Activated CD4-positive, alpha-beta T cell treated with anti-CD3 and anti-CD28 coated beads, Interleukin-2, amount 10 ng/mL, durations not matched to agents 7 days and 5 days (primary cell): ENCODE results near the gene SLC25A12. TPM values are rescaled to one million over a fixed set of nuclear protein-coding genes. Genes with fewer than 3 reads are reported as not detected.

Experiments used
- CTCF ChIA-PET: fragments of 350-600 bp; sonication (Branson Sonifier 250); formaldehyde crosslinking; loops from one replicate; lab custom pipeline; 2021; ENCODE audit warnings: antibody characterized with exemption; lab: Charles Lee
- POLR2A ChIA-PET: fragments of 350-600 bp; sonication (Branson Sonifier 250); formaldehyde crosslinking; loops from one replicate; lab custom pipeline; 2021; ENCODE audit warnings: antibody characterized with exemption; lab: Charles Lee
- DNase-seq: peaks from one replicate; pipeline ENCODE4 v3.0.0-alpha.2; 2020
- H3K27ac Mint-ChIP-seq: one replicate; pipeline ENCODE4 v1.8.0; 2021; ENCODE audit warnings: mild to moderate bottlenecking, moderate library complexity, mixed read lengths
- H3K27me3 Mint-ChIP-seq: one replicate; pipeline ENCODE4 v1.8.0; 2021; ENCODE audit warnings: mixed read lengths
- H3K36me3 Mint-ChIP-seq: one replicate; pipeline ENCODE4 v1.8.0; 2021; ENCODE audit warnings: low read depth, mixed read lengths
- H3K4me1 Mint-ChIP-seq: one replicate; pipeline ENCODE4 v1.8.0; 2021; ENCODE audit warnings: mixed read lengths
- H3K4me3 Mint-ChIP-seq: one replicate; pipeline ENCODE4 v1.8.0; 2021; ENCODE audit warnings: mild to moderate bottlenecking, moderate library complexity, mixed read lengths
- H3K9me3 Mint-ChIP-seq: one replicate; pipeline ENCODE4 v1.8.0; 2021; ENCODE audit warnings: mixed read lengths
- total RNA-seq, 2 experiments: library from RNA; stranded (reverse); gene quantifications; one replicate each; pipeline ENCODE4 v1.2.3, GENCODE V29; 2021

Gene SLC25A12
- total RNA-seq, 2 experiments from 2014 or later: 26.7 to 28.8 TPM

- Mint-ChIP-seq H3K4me3 (no peak overlapping the region), H3K27ac (no peak overlapping the region), H3K27me3 (no peaks in the 10 kb centered on the region), H3K36me3 (peaks cover 14% of the 10 kb centered on the region), H3K4me1 (peaks cover 45% of the 10 kb centered on the region), H3K9me3 (no peaks in the 10 kb centered on the region)
- ChIA-PET CTCF (interaction anchor here (0.5 kb wide), 1 partner anchor 69 kb away, joined by 4 read pairs; no protein-coding TSS in a partner anchor), POLR2A (no interaction called here)
- no peak for DNase-seq
Observed at GRCh38 chr2:171880774-171881173, 13.3 kb downstream of the SLC25A12 start.

GRCh38 chr2:171879865-171880264 is 14.2 kb downstream of the SLC25A12 start:
- H3K4me3 Mint-ChIP-seq: no peak overlapping the region
- ChIA-PET POLR2A (no interaction called here), CTCF (no interaction called here)
- peaks cover 48% of the 10 kb centered on the region for H3K4me1 Mint-ChIP-seq
- H3K27me3 Mint-ChIP-seq: no peaks in the 10 kb centered on the region
- H3K27ac Mint-ChIP-seq: no peak overlapping the region
- no peak for DNase-seq
- peaks cover 18% of the 10 kb centered on the region for H3K36me3 Mint-ChIP-seq
- H3K9me3 Mint-ChIP-seq: peaks cover 3% of the 10 kb centered on the region

GRCh38 chr2:171878481-171878993 is 15.5 kb downstream of the SLC25A12 start:
- Mint-ChIP-seq H3K4me3 (no peak overlapping the region), H3K27ac (no peak overlapping the region), H3K9me3 (peaks cover 8% of the 10 kb centered on the region), H3K4me1 (peaks cover 50% of the 10 kb centered on the region), H3K36me3 (peaks cover 24% of the 10 kb centered on the region), H3K27me3 (no peaks in the 10 kb centered on the region)
- ChIA-PET POLR2A (no interaction called here), CTCF (no interaction called here)
- no peak for DNase-seq

DNA sequence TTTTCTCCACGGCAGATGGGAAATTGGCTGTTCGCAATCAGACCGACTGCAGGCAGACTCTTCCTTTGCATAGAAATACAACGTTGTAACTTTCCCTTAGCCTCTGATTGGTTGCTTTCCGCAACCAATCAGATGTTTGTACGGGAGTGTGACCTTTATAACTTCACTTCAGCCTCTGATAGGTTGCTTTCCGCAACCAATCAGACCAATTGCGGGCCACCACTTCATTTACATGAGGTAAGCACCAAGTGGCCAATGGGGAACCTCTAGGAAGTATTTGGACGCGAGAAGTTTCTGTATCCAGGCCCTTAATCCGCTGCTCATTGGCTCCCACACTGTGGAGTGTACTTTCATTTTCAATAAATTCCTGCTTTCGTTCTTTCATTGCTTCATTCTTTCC is 19.1 kb downstream of the SLC25A12 start:
- no peak overlapping the region for H3K4me3 Mint-ChIP-seq
- H3K4me1 Mint-ChIP-seq: peaks cover 32% of the 10 kb centered on the region
- ChIA-PET CTCF (no interaction called here), POLR2A (no interaction called here)
- H3K36me3 Mint-ChIP-seq: peaks cover 35% of the 10 kb centered on the region
- DNase-seq: no peak
- H3K27ac Mint-ChIP-seq: no peak overlapping the region
- peaks cover 8% of the 10 kb centered on the region for H3K9me3 Mint-ChIP-seq
- H3K27me3 Mint-ChIP-seq: no peaks in the 10 kb centered on the region

DNA sequence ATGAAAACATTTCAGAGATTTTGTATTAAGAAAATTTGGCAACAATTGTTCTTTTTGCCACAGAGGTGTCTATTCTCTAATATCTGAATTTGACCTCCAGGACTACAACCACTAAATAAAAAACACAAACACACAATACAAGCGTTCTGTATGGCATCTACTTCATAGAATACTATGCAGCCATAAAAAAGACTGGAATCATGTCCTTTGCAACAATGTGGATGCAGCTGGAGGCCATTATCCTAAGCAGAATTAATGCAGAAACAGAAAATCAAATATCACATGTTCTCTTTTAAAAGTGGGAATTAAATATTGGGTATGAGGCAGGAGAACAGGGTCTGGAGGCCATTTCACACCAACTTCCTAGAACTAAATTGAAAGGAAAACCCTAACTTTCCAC is 19.5 kb downstream of the SLC25A12 start:
- DNase-seq: no peak
- Mint-ChIP-seq H3K9me3 (peaks cover 8% of the 10 kb centered on the region), H3K36me3 (peaks cover 33% of the 10 kb centered on the region), H3K27ac (no peak overlapping the region), H3K4me3 (no peak overlapping the region), H3K27me3 (no peaks in the 10 kb centered on the region), H3K4me1 (peaks cover 28% of the 10 kb centered on the region)
- CTCF ChIA-PET: no interaction called here
- POLR2A ChIA-PET: no interaction called here

GRCh38 chr2:171864357-171864985 is 29.6 kb downstream of the SLC25A12 start:
- H3K4me3 Mint-ChIP-seq: no peak overlapping the region
- CTCF ChIA-PET: no interaction called here
- H3K27me3 Mint-ChIP-seq: no peaks in the 10 kb centered on the region
- H3K27ac Mint-ChIP-seq: no peak overlapping the region
- peak; percentile 41 for DNase-seq
- no peaks in the 10 kb centered on the region for H3K9me3 Mint-ChIP-seq
- H3K4me1 Mint-ChIP-seq: peaks cover 9% of the 10 kb centered on the region
- H3K36me3 Mint-ChIP-seq: peaks cover 27% of the 10 kb centered on the region
- POLR2A ChIA-PET: interaction anchor here (0.6 kb wide), 1 partner anchor 84 kb away, joined by 3 read pairs; no protein-coding TSS in a partner anchor

DNA sequence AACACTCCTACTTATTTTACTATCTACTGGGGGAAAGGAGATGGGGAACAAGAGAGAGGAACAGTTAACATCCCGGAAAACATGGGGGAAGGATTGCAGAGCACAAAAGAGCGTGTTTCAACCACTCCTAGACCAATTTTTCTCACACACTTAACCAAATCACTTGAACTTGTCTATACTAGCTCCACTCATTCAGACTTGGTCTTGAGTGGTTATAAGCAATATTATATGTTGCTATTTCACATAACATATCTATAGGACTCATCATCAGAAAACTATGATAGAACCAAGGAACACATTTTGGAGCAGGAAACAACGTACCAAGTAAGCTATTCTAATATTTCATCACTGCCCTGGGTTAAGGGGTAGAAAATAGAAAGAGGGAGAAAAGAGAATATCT is 31.5 kb downstream of the SLC25A12 start:
- H3K36me3 Mint-ChIP-seq: peaks cover 16% of the 10 kb centered on the region
- H3K9me3 Mint-ChIP-seq: no peaks in the 10 kb centered on the region
- peaks cover 9% of the 10 kb centered on the region for H3K4me1 Mint-ChIP-seq
- DNase-seq: no peak
- ChIA-PET CTCF (no interaction called here), POLR2A (no interaction called here)
- H3K27ac Mint-ChIP-seq: no peak overlapping the region
- H3K27me3 Mint-ChIP-seq: no peaks in the 10 kb centered on the region
- no peak overlapping the region for H3K4me3 Mint-ChIP-seq

DNA sequence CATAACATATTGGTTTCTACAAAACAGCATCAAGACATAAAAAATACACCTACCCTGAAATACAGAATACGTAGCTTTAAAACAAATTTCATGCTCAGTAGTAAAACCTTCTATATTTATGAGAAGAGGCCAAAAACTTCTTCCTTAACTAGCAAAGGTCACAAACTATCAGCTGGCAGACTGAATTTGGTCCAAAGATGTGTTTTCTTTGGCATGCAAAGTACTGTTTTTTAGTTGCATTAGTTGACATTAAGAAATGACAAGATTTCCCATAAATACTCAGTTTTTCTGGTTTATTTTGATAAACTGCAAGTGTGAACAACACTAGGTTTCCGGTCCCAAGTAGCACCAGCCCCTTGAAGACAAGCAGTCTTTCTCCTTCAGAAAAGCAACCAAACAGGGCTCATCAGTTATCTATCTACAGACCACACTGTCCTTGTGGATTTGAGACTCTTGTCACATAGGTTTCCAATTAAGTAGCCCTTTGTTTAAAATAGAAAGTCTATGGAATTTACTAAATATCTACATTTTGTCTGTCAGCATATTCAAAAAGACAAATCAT is 35.6 kb downstream of the SLC25A12 start:
- H3K27ac Mint-ChIP-seq: no peak overlapping the region
- no peak overlapping the region for H3K4me3 Mint-ChIP-seq
- no peaks in the 10 kb centered on the region for H3K9me3 Mint-ChIP-seq
- POLR2A ChIA-PET: no interaction called here
- H3K27me3 Mint-ChIP-seq: no peaks in the 10 kb centered on the region
- no peak for DNase-seq
- no peaks in the 10 kb centered on the region for H3K4me1 Mint-ChIP-seq
- peaks cover 26% of the 10 kb centered on the region for H3K36me3 Mint-ChIP-seq
- CTCF ChIA-PET: interaction anchor here (1.6 kb wide), 1 partner anchor 24 kb away, joined by 4 read pairs; no protein-coding TSS in a partner anchor

GRCh38 chr2:171855401-171855800 is 38.6 kb downstream of the SLC25A12 start:
- H3K27me3 Mint-ChIP-seq: no peaks in the 10 kb centered on the region
- peaks cover 32% of the 10 kb centered on the region for H3K36me3 Mint-ChIP-seq
- H3K4me1 Mint-ChIP-seq: no peaks in the 10 kb centered on the region
- ChIA-PET CTCF (interaction anchor here (1.2 kb wide), 1 partner anchor 45 kb away, joined by 3 read pairs; no protein-coding TSS in a partner anchor), POLR2A (no interaction called here)
- no peak for DNase-seq
- no peaks in the 10 kb centered on the region for H3K9me3 Mint-ChIP-seq
- no peak overlapping the region for H3K4me3 Mint-ChIP-seq
- H3K27ac Mint-ChIP-seq: no peak overlapping the region

- CTCF ChIA-PET: interaction anchor here (0.5 kb wide), 1 partner anchor 8 kb away, joined by 3 read pairs; no protein-coding TSS in a partner anchor
- H3K4me3 Mint-ChIP-seq: no peak overlapping the region
- H3K36me3 Mint-ChIP-seq: peaks cover 32% of the 10 kb centered on the region
- H3K4me1 Mint-ChIP-seq: no peaks in the 10 kb centered on the region
- POLR2A ChIA-PET: no interaction called here
- no peak overlapping the region for H3K27ac Mint-ChIP-seq
- H3K9me3 Mint-ChIP-seq: no peaks in the 10 kb centered on the region
- H3K27me3 Mint-ChIP-seq: no peaks in the 10 kb centered on the region
- DNase-seq: no peak
Observed at GRCh38 chr2:171852366-171852888, 41.6 kb downstream of the SLC25A12 start.

DNA sequence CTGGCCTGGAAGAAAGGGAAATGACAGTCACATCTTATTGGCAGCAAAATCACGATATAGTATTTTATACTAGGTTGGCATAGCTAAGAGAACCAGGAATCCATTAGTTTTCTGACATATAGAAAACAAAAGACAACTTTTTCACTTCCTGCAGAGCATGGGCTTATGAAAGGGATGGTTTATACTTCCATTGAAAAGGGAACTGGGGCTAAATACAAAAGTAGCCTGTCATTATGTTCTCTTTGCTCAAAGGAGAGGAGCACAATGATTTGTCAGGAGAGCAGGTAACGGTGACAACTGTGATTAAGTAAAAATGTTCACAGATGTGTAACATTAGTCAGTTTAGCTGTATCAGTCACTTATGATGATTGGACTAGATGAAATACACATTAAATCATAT is 46.4 kb downstream of the SLC25A12 start:
- Mint-ChIP-seq H3K4me1 (no peaks in the 10 kb centered on the region), H3K9me3 (no peaks in the 10 kb centered on the region), H3K27ac (no peak overlapping the region), H3K27me3 (no peaks in the 10 kb centered on the region), H3K4me3 (no peak overlapping the region), H3K36me3 (peaks cover 14% of the 10 kb centered on the region)
- CTCF ChIA-PET: interaction anchor here (0.6 to 0.7 kb wide), 2 partner anchors 9 to 163 kb away, joined by 3 read pairs; no protein-coding TSS in a partner anchor
- POLR2A ChIA-PET: no interaction called here
- no peak for DNase-seq

GRCh38 chr2:171846894-171847293 is 47.1 kb downstream of the SLC25A12 start:
- Mint-ChIP-seq H3K36me3 (peaks cover 12% of the 10 kb centered on the region), H3K27ac (no peak overlapping the region), H3K27me3 (no peaks in the 10 kb centered on the region), H3K4me3 (no peak overlapping the region), H3K4me1 (no peaks in the 10 kb centered on the region), H3K9me3 (no peaks in the 10 kb centered on the region)
- ChIA-PET CTCF (no interaction called here), POLR2A (no interaction called here)
- no peak for DNase-seq

- CTCF ChIA-PET: interaction anchor here (1.0 to 2.0 kb wide), 2 partner anchors 10 to 40 kb away, joined by 3 to 7 read pairs; no protein-coding TSS in a partner anchor
- H3K27ac Mint-ChIP-seq: no peak overlapping the region
- no peaks in the 10 kb centered on the region for H3K27me3 Mint-ChIP-seq
- no peak overlapping the region for H3K4me3 Mint-ChIP-seq
- peaks cover 26% of the 10 kb centered on the region for H3K36me3 Mint-ChIP-seq
- H3K9me3 Mint-ChIP-seq: no peaks in the 10 kb centered on the region
- no peak for DNase-seq
- no peaks in the 10 kb centered on the region for H3K4me1 Mint-ChIP-seq
- POLR2A ChIA-PET: no interaction called here
Observed at GRCh38 chr2:171841996-171842395, 52.0 kb downstream of the SLC25A12 start.
